Measurements from ENCODE around the gene TTC9C.
"Not testable (repeated sequence)": the region's sequence is repeated elsewhere in the genome, so short reads cannot be mapped to it uniquely, and the experiment has no call there.

TTC9C gene

GRCh38 chr11:62752994-62753735, 24.9 kb downstream of the TTC9C start:
- DNase-seq: no peak

- DNase-seq: peak; percentile 99
Observed at GRCh38 chr11:62753736-62754603, 25.7 kb downstream of the TTC9C start, which contains the start of gene ZBTB3. Gene ZBTB3 (minus strand): TSS chr11:62754160. CDS start chr11:62753664, 496 bp downstream.

- DNase-seq: no peak
Observed at GRCh38 chr11:62755086-62755615, 26.9 kb downstream of the TTC9C start.

GRCh38 chr11:62757846-62758788, 29.8 kb downstream of the TTC9C start:
- DNase-seq: no peak

GRCh38 chr11:62760867-62761227, 32.6 kb downstream of the TTC9C start:
- DNase-seq: not testable (repeated sequence)

GRCh38 chr11:62770778-62771143, 42.5 kb downstream of the TTC9C start:
- peak; percentile 60 for DNase-seq

- peak; percentile 90 for DNase-seq
Observed at GRCh38 chr11:62771144-62772021, 43.1 kb downstream of the TTC9C start, which contains the start of gene TAF6L. Gene TAF6L (plus strand): TSS chr11:62771396. CDS start chr11:62775784, 4,388 bp downstream.

- no peak for DNase-seq
Observed at GRCh38 chr11:62774407-62774806, 46.1 kb downstream of the TTC9C start.

- no peak for DNase-seq
Observed at GRCh38 chr11:62775646-62776045, 47.4 kb downstream of the TTC9C start.

- no peak for DNase-seq
Observed at GRCh38 chr11:62777389-62777788, 49.1 kb downstream of the TTC9C start.

- DNase-seq: no peak
Observed at GRCh38 chr11:62778441-62778840, 50.2 kb downstream of the TTC9C start.

GRCh38 chr11:62782753-62783152, 54.5 kb downstream of the TTC9C start:
- DNase-seq: no peak

- DNase-seq: peak; percentile 68
Observed at GRCh38 chr11:62786318-62787004, 58.2 kb downstream of the TTC9C start.

- DNase-seq: peak; percentile 85
Observed at GRCh38 chr11:62787005-62787759, 58.9 kb downstream of the TTC9C start, which contains the start of gene TMEM179B. Gene TMEM179B (plus strand): TSS chr11:62787402. CDS start chr11:62787432, 30 bp downstream.
